Brain microvascular endothelial cell (primary cell): ENCODE data around the gene SS18L1.

Source experiments
- DNase-seq: peaks from one replicate; pipeline ENCODE4 v3.0.0-alpha.2; 2020
- H3K27ac ChIP-seq: fragments of 250-450 bp; sonication (Bioruptor Pico); 2 replicates; pipeline ENCODE4 v1.5.1; 2020; ENCODE audit warnings: mild to moderate bottlenecking, moderate library complexity
- H3K27me3 ChIP-seq: fragments of 250-450 bp; sonication (Bioruptor Pico); replicated peaks from 2 replicates; pipeline ENCODE4 v1.5.1; 2020; ENCODE audit warnings: mild to moderate bottlenecking
- H3K36me3 ChIP-seq: fragments of 250-450 bp; sonication (Bioruptor Pico); replicated peaks from 2 replicates; pipeline ENCODE4 v1.5.1; 2020; ENCODE audit warnings: mild to moderate bottlenecking
- H3K4me3 ChIP-seq: 2 replicates; pipeline ENCODE4 v1.5.1; 2011; ENCODE audit warnings: low read depth, mild to moderate bottlenecking, control low read depth, low read length, moderate library complexity
- in situ Hi-C: cut with HindIII; loops from 2 replicates; pipeline ENCODE4 v1.10.0; 2017; ENCODE audit warnings: low sequenced_read_pairs, low pct_ligation_motif_present
- TF ChIP-seq, protein P1 (sequence below): IDR thresholded peaks from 2 replicates; pipeline ENCODE4 v1.5.1; 2011; ENCODE audit warnings: low read depth, mild to moderate bottlenecking, moderate library complexity, low read length, control low read depth, inconsistent platforms; ENCODE audit errors: missing control alignments

Gene SS18L1

DNA sequence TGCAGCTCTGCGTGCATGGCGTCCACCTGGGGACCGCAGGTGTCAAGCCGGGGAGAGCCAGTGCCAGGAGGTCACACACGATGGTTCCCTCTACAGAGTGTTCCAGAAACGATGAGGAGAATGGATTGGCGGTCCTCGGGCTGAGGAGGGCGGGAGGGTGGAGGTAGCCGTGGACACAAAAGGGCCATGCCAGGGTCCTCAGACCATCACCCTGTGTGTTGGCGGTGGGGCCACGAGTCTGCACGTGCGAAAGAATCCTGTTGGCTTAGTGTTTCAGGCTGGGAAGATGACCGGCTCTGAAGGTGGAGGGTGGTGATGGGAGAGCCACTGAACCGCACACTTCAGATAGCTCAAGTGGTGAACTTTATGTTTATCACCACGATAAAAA lies 62.8 kb downstream of the SS18L1 start:
- TF ChIP-seq, protein P1, sequence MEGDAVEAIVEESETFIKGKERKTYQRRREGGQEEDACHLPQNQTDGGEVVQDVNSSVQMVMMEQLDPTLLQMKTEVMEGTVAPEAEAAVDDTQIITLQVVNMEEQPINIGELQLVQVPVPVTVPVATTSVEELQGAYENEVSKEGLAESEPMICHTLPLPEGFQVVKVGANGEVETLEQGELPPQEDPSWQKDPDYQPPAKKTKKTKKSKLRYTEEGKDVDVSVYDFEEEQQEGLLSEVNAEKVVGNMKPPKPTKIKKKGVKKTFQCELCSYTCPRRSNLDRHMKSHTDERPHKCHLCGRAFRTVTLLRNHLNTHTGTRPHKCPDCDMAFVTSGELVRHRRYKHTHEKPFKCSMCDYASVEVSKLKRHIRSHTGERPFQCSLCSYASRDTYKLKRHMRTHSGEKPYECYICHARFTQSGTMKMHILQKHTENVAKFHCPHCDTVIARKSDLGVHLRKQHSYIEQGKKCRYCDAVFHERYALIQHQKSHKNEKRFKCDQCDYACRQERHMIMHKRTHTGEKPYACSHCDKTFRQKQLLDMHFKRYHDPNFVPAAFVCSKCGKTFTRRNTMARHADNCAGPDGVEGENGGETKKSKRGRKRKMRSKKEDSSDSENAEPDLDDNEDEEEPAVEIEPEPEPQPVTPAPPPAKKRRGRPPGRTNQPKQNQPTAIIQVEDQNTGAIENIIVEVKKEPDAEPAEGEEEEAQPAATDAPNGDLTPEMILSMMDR, result no peak
- in situ Hi-C loops, result no loop called here
- Histone ChIP-seq H3K27ac (no peak overlapping the region), H3K36me3 (peaks cover 4% of the 10 kb centered on the region), H3K27me3 (peaks cover 16% of the 10 kb centered on the region), H3K4me3 (no peak overlapping the region)
- DNase-seq, result no peak

DNA sequence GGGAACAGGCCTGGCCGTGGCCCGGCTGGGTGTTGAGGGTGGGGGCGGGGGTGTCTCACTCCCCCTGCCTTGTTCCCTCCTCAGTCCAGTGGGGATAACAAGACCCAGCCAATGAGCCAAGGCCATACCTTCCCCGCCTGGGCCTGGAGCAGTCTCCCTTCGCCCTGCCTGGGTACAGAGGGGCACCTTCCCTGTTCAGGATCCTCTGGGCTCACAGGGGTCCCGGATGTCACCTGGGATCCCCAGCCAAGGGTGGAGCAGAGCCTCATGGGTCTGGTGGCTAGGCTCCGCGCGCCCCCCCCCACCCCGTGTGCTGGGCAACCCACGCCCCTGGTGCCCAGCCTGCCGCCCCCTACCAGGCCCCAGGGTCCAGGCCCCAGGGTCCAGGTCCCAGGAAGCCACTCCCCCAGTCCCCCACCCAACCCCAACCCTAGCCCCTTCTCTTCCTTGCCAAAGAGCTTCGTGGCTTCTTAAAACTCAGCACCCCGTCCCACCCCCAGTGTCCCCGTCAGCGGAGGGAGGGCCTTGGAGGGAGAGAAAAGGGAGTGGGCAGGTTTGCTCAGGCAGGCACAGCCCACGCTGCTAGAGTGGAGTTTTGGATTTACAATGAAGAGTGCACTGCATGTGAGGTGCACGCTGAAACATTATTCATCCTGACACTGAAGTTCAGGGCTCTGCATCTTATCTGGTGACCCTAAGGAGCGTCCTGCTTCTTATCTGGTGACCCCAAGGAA lies 64.7 kb downstream of the SS18L1 start:
- Histone ChIP-seq H3K36me3 (no peaks in the 10 kb centered on the region), H3K27me3 (peaks cover 22% of the 10 kb centered on the region), H3K4me3 (no peak overlapping the region), H3K27ac (no peak overlapping the region)
- TF ChIP-seq, protein P1, result no peak
- DNase-seq, result no peak
- in situ Hi-C loops, result no loop called here

DNA sequence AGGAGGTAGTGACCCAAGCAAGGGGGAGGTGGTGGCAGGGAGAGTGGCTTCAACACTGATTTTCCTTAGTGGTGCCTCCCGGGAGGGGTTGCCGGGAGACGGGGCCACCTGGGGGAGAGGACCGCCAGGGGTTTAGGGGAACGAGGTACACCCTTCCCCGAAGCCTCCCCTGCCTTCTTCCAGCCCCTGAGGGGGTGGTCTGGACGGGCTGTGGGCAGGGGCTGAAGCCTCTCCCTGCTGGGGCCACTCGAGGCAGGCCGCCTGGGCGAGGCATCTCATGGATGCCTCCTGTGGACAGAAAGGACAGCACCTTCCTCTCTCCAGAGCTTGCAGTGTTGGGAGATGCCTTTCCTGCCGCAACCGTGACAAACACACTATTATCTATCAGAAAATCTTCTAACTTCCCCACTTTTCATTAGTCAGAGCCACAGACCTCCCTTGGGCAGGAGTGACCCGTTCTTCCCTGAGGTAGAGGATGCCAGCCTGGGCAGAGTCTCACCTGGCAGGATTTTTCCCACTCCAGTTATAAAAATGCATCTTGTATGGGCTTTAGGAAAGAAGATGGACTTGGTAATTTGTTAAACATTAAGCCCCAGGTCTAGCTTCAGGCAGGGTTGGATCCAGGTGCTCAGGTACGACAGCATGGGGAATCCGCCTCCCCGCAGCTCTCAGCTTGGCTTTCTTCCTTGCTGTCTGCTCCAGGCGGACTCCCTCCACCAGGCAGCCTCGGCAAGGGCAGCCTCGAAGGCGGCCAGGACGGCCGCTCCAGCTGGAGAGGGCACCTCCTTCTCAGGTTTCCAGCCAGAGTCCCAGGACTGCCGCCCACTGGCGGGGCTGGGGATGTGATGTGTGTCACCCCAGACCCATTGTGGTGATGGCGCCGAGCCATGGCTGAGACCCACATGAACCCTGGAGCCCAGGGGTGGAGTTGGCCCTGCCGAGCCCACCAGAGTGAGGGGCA lies 65.5 kb downstream of the SS18L1 start:
- TF ChIP-seq, protein P1, result peak; percentile 14
- DNase-seq, result no peak
- Histone ChIP-seq H3K27me3 (peaks cover 22% of the 10 kb centered on the region), H3K4me3 (no peak overlapping the region), H3K27ac (no peak overlapping the region), H3K36me3 (no peaks in the 10 kb centered on the region)
- in situ Hi-C loops, result no loop called here

DNA sequence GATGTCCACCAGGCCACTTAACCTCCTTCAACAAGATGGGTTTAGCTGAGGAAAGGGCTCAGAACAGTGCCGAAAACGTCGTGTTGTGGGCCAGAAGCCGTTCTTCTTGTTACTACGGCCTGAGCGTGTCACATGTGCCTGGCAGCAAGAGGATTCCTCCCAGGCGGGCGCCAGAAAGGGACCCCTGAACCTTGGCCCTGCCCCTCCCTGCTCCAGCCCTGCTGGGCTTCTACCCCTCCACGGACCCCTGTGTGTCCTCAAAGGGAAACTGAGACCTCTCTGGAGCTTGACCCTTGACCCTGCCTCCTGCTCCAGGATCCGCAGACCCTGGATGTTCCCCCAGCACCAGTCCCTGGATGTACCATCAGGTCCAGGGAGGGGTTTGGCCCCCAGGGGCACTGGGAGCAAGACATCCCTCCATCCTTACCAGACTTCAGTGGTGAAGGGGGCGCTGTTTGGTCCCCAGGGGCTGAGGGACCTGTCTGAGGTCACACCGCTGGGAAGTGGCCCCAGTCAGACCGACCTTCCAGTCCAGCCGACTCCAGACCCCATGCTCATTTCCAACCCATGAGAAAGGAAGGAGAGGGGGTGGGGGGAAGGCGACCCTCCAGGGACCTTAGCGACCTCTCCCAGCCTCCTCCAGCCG lies 66.4 kb downstream of the SS18L1 start:
- TF ChIP-seq, protein P1, result no peak
- Histone ChIP-seq H3K36me3 (no peaks in the 10 kb centered on the region), H3K4me3 (no peak overlapping the region), H3K27ac (no peak overlapping the region), H3K27me3 (peaks cover 22% of the 10 kb centered on the region)
- in situ Hi-C loops, result no loop called here
- no peak for DNase-seq

DNA sequence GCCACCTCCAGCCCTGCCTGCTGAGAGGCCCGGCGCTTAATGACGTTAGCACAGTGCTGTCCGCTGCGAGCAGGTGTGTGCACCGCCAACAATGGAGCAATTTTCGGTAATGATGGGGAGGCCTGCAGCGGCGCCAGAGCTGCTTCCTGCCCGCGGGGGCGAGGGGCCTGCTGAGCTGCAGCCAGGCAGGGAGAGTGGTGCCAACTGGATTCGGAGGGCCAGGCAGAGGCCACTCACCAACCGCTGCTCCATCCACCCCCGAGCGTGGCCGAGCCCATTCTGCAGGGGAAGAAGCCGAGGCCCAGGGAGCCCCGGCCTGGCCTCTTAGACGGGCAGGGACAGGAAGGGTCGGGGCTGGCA lies 66.9 kb downstream of the SS18L1 start:
- TF ChIP-seq, protein P1, result no peak
- DNase-seq, result no peak
- in situ Hi-C loops, result no loop called here
- H3K27me3 ChIP-seq, result peaks cover 22% of the 10 kb centered on the region
- H3K36me3 ChIP-seq, result no peaks in the 10 kb centered on the region
- H3K27ac ChIP-seq, result no peak overlapping the region
- H3K4me3 ChIP-seq, result no peak overlapping the region
